Body of pancreas (tissue), 4 donors: ENCODE data around the gene LITAF.

ENCODE experiments used
- POLR2A ChIP-seq, 3 donors: fragments of 450-650 bp; IDR thresholded peaks; one replicate each; pipeline ENCODE4 v1.6.1; 2016; ENCODE audit warnings: antibody characterized with exemption in 3 of 3, mild to moderate bottlenecking in 2 of 3
- TF ChIP-seq, protein P1 (sequence below), 7 experiments: fragments of 450-650 bp in 4 of 7; fragments of 200-600 bp in 3 of 7; sonication (generic) in 3 of 7; IDR thresholded peaks; one replicate each; pipeline ENCODE4 v1.5.1; 2016 to 2019; ENCODE audit warnings: antibody characterized with exemption in 7 of 7

DNA sequence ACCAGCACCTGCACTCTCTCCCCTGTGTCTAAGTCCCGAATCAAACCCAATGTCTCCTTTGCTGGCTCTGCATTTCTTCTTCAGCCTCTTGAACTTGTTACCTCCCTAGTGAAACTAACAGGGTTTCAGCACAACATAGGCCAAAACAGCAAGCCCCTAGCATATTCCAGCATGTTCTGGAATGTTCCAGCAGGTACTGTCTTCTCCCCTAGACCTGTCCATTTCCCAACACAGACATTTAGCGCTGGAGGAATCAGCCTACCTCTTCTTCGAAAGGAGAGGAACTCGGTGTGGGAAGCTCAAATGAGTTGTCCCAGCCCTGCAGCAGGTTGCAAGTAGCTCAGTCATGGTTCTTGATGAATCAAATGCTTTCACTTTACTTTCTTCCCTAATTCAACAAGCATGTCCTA is 47.1 kb downstream of the LITAF start:
- TF ChIP-seq, protein P1, sequence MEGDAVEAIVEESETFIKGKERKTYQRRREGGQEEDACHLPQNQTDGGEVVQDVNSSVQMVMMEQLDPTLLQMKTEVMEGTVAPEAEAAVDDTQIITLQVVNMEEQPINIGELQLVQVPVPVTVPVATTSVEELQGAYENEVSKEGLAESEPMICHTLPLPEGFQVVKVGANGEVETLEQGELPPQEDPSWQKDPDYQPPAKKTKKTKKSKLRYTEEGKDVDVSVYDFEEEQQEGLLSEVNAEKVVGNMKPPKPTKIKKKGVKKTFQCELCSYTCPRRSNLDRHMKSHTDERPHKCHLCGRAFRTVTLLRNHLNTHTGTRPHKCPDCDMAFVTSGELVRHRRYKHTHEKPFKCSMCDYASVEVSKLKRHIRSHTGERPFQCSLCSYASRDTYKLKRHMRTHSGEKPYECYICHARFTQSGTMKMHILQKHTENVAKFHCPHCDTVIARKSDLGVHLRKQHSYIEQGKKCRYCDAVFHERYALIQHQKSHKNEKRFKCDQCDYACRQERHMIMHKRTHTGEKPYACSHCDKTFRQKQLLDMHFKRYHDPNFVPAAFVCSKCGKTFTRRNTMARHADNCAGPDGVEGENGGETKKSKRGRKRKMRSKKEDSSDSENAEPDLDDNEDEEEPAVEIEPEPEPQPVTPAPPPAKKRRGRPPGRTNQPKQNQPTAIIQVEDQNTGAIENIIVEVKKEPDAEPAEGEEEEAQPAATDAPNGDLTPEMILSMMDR (IDR thresholded peaks at IDR 0.05) = no peak
- TF ChIP-seq POLR2A (IDR thresholded peaks at IDR 0.05) = no peak
